ENCODE data around the gene WDR73.
"Not testable (repeated sequence)": the region's sequence is repeated elsewhere in the genome, so short reads cannot be mapped to it uniquely, and the experiment has no call there.

WDR73 gene

DNA sequence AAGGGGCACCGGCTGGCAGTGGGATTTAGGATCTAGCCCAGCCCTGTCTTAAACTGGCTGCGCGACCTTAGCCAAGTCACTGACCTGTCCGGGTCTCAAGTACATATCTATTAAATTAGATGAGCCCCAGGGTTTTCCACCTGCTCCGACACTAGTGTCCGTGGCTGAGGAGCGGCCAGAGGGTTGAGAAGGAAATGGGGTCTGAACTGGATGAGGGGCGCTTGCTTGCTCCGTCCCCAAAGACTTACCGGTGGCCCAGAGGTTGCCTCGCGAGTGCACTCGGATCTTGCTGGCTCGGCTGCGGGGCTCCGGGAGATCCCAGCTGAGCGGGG lies 3.6 kb upstream of the WDR73 start:
- DNase-seq (ENCODE audit: low spot score), result no peak

- DNase-seq (ENCODE audit: low spot score), result no peak
These were observed 2.9 kb upstream of the WDR73 start for GRCh38 chr15:84656972-84657371.

DNA sequence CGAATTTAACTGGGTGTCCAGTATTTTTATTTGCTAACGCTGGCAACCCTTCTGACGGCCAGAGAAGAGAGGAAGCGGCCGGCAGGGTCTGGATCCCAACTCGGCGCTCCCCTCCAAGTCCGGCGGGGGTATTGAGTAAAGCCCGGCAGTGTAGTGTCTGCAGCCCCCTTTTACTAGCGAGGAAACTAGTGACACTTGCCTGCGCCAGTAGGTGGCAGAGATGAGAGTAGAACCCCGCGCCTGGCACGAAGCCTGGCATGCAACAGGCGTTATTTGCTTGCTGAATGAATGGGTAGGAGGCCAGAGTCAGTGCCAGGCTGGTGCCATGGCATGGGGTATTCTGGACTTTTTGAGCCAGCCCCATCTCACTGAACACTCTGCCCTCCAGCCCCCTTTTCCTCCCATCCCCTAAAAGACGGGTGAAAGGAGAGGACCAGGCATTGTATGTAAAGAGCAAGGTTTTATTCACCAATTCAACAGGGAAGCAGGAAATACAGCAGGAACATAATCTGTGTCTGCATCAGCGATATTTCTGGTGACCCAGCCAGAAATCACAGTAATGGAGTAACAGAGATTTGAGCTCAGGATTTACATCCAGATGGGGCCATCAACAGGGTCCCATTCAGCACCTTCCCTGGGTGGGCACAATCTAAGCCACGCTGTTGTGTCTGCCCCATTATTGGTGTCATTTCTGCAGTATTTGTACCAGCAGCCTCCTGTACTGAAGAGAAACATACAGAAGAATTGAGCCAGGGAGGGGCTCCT lies 788 bp upstream of the WDR73 start:
- peak; percentile 90 for DNase-seq (ENCODE audit: low spot score)

DNA sequence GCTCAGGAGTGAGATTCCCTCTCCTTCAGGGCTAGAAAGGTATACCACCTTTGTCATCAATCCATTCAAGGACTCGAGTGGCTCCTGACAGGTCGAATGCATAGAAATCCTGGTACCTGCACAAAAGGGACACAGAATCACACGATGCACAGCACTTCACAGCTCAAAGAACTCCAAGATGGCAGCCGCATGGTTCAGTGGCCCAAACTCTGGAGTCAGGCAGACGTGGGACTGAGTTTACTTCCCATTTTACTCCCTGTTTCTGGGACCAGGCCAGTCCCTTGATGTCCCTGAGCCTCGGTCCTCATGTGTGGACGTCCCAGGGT lies 536 bp downstream of the WDR73 start:
- DNase-seq (ENCODE audit: low spot score), result no peak

- DNase-seq (ENCODE audit: low spot score), result no peak
These were observed 4.4 kb downstream of the WDR73 start for GRCh38 chr15:84649706-84650105.

- no peak for DNase-seq (ENCODE audit: low spot score)
These were observed 5.5 kb downstream of the WDR73 start for GRCh38 chr15:84648539-84648938.

GRCh38 chr15:84647726-84648125 lies 6.4 kb downstream of the WDR73 start:
- no peak for DNase-seq (ENCODE audit: low spot score)

DNA sequence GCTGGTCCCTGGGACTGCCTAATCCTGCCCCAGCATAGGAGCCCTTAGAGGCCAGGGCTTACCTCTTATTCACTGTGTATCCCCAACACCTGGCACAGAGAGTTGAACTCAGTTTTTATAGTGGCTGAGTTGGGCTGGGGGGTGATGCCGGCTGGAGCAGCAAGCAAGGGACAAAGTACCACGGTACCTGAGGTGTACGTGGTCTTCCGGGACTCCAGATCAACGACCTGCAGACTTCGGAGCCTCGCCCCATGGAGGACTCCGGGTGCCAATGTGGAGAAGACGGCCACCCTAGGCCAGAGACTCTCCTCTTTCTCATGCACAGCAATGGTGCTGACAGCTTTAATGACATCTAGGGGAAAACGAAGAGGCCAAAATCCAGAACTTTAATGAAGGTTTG lies 8.1 kb downstream of the WDR73 start:
- DNase-seq (ENCODE audit: low spot score), result no peak

GRCh38 chr15:84645496-84645895 lies 8.6 kb downstream of the WDR73 start:
- DNase-seq (ENCODE audit: low spot score), result no peak

GRCh38 chr15:84643838-84644237 lies 10.2 kb downstream of the WDR73 start:
- no peak for DNase-seq (ENCODE audit: low spot score)

DNA sequence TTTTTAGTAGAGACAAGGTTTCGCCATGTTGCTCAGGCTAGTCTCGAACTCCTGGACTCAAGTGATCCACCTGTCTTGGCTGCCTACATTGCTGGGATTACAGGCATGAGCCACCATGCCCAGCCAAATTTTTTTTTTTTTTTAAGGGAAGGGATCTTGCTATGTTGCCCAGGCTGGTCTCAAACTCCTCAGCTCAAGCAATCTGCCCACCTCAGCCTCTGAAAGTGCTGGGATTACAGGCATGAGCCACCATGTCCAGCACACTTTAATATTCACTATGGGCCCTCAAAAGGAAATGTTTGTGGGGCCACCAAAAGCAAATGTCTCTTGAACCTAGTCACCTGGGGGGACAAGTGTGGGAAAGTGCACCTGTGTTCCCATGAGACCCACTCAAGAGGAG lies 11.4 kb downstream of the WDR73 start:
- not testable (repeated sequence) for DNase-seq (ENCODE audit: low spot score)

GRCh38 chr15:84641871-84642270 lies 12.2 kb downstream of the WDR73 start:
- DNase-seq (ENCODE audit: low spot score), result not testable (repeated sequence)

- no peak for DNase-seq (ENCODE audit: low spot score)
These were observed 16.0 kb downstream of the WDR73 start for GRCh38 chr15:84638103-84638502.

GRCh38 chr15:84634228-84634837 lies 19.8 kb downstream of the WDR73 start:
- no peak for DNase-seq (ENCODE audit: low spot score)

- peak; percentile 71 for DNase-seq (ENCODE audit: low spot score)
These were observed 20.5 kb downstream of the WDR73 start for GRCh38 chr15:84633311-84634227.

DNA sequence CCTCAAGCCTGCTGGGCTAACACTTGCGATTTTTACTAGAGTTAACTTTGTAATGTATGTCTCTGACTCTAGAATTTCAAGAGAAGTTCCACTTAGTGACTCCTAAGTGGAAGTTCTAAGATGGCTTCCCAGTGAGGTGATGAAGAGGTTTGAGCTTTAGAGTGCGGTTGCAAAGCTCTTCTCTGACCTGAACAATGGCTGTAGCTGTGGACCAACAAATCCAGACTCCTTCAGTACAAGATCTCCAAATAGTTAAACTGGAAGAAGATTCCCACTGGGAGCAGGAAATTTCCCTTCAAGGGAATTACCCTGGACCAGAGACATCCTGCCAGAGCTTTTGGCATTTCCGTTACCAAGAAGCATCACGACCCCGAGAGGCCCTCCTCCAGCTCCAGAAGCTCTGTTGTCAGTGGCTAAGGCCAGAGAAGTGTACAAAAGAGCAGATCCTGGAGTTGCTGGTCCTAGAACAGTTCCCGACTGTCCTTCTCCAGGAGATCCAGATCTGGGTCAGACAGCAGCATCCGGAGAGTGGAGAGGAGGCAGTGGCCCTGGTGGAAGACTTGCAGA lies 22.3 kb downstream of the WDR73 start:
- no peak for DNase-seq (ENCODE audit: low spot score)

GRCh38 chr15:84629033-84629432 lies 25.1 kb downstream of the WDR73 start:
- DNase-seq (ENCODE audit: low spot score), result no peak

DNA sequence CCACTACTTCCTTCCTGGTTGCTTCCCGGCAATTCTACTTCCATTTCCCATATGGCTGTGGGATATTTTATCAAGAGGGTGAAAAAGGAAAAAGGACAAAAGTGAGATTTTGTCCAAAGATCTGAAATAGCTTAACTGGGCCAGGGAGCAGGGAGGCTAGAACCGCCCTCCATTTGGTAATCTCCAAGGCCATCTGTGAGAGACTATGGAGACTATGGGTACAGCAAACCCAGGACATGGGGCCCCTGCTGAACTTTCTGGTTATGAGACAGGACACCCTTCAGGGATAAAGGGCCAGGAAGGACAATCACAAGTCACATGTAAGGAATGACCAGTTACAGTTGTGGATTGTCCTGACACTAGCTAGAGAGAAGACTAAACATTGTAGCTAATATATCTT lies 29.0 kb downstream of the WDR73 start:
- DNase-seq (ENCODE audit: low spot score), result no peak

GRCh38 chr15:84624359-84624758 lies 29.7 kb downstream of the WDR73 start:
- no peak for DNase-seq (ENCODE audit: low spot score)

- no peak for DNase-seq (ENCODE audit: low spot score)
These were observed 32.6 kb downstream of the WDR73 start for GRCh38 chr15:84621358-84621979.

DNA sequence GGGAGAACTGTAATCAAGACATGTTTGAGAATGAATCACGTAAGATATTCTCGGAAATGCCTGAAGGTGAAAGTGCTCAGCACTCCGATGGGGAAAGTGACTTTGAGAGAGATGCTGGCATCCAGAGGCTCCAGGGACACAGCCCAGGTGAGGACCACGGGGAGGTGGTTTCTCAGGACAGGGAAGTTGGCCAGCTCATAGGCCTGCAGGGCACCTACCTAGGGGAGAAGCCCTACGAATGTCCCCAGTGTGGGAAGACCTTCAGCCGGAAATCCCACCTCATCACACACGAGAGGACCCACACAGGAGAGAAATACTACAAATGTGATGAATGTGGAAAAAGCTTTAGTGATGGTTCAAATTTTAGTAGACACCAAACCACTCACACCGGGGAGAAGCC lies 33.5 kb downstream of the WDR73 start:
- DNase-seq (ENCODE audit: low spot score), result no peak

- DNase-seq (ENCODE audit: low spot score), result no peak
These were observed 37.8 kb downstream of the WDR73 start for GRCh38 chr15:84616235-84616634.

All from putamen (tissue), 1 donor.